BE2C (cell line): ENCODE data around the gene LRRC2.
"Not testable (repeated sequence)": the region's sequence is repeated elsewhere in the genome, so short reads cannot be mapped to it uniquely, and the experiment has no call there.

Source experiments
- DNase-seq: peaks from one replicate; pipeline ENCODE4 v3.0.0-alpha.2; 2020
- H3K27me3 ChIP-seq: fragments of 250-450 bp; sonication (Bioruptor Pico); 2 replicates; pipeline ENCODE4 v1.5.1; 2020; ENCODE audit warnings: mild to moderate bottlenecking
- H3K36me3 ChIP-seq: fragments of 250-450 bp; sonication (Bioruptor Pico); 2 replicates; pipeline ENCODE4 v1.5.1; 2020; ENCODE audit warnings: mild to moderate bottlenecking
- H3K4me1 ChIP-seq: fragments of 250-450 bp; sonication (Bioruptor Pico); 2 replicates; pipeline ENCODE4 v1.5.1; 2020
- H3K4me3 ChIP-seq: 2 replicates; pipeline ENCODE4 v1.5.1; 2011; ENCODE audit warnings: low read depth, low read length
- H3K9me3 ChIP-seq: fragments of 250-450 bp; sonication (Bioruptor Pico); 2 replicates; pipeline ENCODE4 v1.5.1; 2020
- TF ChIP-seq, protein P1 (sequence below): IDR thresholded peaks from 2 replicates; pipeline ENCODE4 v1.5.1; 2012; ENCODE audit warnings: mild to moderate bottlenecking, low read depth, low read length

LRRC2 gene

DNA sequence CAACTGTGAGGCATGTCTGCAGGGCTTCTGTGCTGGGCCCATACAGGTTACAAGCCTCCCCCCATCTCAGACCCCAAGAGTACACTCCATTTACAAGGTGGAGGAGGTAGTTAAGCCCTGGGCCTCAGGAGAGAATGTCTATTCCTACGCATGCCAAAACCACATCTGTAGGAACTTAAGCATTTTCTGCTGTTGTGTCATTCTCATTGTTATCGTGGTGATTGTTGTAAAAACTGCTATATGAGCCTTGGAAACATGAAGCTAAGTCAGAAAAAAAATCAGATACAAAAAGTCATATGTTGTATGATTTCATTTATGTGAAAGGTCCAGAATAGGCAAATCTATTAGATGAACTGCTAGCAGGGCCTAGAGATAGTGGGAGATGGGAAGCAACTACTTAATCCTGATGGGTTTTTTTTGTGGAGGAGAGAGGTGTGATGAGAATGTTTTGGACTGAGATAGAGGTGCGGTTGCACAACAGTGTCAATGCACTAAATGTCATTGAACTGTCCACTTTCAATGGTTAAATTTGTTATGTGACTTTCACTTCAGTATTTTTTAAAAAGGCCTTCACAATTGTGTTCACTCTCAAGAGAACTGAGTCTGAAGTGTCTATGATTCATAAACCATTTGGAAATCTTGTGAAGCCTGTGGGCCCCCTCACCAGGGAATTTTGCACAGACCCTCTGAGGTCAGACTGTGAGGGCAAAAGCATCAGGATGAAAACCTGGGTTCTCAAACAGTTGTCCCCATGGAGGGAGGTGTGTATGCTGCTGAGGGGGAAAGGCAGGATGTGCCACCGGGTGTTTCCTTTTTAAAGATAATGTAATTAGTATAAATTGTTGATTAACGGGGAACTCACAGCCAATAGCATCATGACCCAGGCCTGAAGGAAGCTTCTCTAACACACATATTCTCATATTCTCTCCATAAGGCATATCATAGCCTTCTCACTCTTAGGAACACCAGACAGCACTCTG is 65.2 kb downstream of the LRRC2 start:
- no peaks in the 10 kb centered on the region for H3K9me3 ChIP-seq
- no peak overlapping the region for H3K4me3 ChIP-seq
- H3K4me1 ChIP-seq = no peaks in the 10 kb centered on the region
- no peaks in the 10 kb centered on the region for H3K27me3 ChIP-seq
- no peaks in the 10 kb centered on the region for H3K36me3 ChIP-seq
- DNase-seq = no peak
- TF ChIP-seq, protein P1, sequence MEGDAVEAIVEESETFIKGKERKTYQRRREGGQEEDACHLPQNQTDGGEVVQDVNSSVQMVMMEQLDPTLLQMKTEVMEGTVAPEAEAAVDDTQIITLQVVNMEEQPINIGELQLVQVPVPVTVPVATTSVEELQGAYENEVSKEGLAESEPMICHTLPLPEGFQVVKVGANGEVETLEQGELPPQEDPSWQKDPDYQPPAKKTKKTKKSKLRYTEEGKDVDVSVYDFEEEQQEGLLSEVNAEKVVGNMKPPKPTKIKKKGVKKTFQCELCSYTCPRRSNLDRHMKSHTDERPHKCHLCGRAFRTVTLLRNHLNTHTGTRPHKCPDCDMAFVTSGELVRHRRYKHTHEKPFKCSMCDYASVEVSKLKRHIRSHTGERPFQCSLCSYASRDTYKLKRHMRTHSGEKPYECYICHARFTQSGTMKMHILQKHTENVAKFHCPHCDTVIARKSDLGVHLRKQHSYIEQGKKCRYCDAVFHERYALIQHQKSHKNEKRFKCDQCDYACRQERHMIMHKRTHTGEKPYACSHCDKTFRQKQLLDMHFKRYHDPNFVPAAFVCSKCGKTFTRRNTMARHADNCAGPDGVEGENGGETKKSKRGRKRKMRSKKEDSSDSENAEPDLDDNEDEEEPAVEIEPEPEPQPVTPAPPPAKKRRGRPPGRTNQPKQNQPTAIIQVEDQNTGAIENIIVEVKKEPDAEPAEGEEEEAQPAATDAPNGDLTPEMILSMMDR = no peak

DNA sequence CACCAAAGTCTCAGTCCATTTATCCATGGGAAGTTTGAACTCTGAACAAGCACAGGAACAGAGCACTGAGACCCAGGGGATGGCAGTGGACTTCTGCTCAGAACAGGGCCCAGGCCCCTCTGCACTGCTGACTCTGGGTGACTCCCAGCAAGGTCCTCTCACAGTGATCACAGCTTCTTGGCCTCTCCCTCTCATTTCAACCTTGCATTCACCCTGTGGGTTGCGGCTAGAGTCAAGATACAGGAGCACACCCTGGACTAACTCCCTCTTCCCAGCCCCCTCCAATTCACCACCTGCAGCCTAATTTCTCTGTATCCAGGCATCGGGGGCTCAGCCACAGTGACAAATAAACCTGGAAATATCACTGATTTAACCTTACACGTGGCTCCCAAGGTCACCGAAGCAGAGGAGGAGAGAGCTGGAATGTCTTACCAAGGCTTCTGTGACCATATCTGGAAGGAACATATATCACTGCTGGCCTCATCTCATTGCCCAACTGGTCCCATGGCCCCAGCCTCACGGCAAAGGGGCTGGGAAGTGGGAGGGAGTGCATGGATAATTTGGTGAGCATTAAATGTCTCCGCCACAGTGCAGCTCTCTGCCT is 67.1 kb downstream of the LRRC2 start:
- no peak for DNase-seq
- H3K4me3 ChIP-seq = no peak overlapping the region
- H3K9me3 ChIP-seq = no peaks in the 10 kb centered on the region
- H3K27me3 ChIP-seq = no peaks in the 10 kb centered on the region
- TF ChIP-seq, protein P1 = no peak
- no peaks in the 10 kb centered on the region for H3K36me3 ChIP-seq
- H3K4me1 ChIP-seq = no peaks in the 10 kb centered on the region

DNA sequence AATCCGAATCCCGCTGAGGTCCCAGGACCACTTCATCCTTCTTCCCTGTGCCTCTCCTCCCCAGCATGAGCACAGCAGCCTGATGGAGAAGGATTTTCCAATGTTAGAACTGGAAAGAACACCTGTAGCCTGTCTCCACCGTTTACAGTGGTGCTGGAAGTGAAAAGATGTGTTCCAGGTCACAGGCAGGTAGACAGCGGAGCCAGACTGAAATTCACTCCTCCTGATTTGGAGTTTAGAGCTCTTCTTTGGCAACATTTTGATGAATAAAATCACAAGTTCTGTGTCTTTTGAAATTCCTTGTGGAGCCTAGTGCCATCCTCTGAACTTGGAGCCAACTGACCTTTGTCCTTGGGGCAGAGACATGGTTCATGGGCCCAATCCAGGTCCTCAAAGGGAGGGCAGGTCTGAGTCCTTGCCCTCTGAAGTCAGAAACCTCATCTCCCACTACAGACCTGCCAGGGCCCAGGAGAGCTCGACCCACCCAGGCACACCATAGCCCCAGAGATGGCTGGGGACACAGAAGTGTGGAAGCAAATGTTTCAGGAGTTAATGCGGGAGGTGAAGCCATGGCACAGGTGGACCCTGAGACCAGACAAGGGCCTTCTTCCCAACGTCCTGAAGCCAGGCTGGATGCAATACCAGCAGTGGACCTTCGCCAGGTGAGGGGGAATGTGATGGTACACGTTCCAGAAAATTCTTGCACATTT is 68.4 kb downstream of the LRRC2 start, which contains the start of gene RTP3:
Gene RTP3, plus strand, starts transcription at position 421 of the 710 bp plus-strand sequence. Its CDS starts 87 bp downstream, at position 508.
- Histone ChIP-seq H3K9me3 (no peaks in the 10 kb centered on the region), H3K4me1 (no peaks in the 10 kb centered on the region), H3K4me3 (no peak within 1 kb of the TSS), H3K27me3 (no peaks in the 10 kb centered on the region), H3K36me3 (no peaks in the 10 kb centered on the region)
- TF ChIP-seq, protein P1 = no peak
- DNase-seq = no peak

DNA sequence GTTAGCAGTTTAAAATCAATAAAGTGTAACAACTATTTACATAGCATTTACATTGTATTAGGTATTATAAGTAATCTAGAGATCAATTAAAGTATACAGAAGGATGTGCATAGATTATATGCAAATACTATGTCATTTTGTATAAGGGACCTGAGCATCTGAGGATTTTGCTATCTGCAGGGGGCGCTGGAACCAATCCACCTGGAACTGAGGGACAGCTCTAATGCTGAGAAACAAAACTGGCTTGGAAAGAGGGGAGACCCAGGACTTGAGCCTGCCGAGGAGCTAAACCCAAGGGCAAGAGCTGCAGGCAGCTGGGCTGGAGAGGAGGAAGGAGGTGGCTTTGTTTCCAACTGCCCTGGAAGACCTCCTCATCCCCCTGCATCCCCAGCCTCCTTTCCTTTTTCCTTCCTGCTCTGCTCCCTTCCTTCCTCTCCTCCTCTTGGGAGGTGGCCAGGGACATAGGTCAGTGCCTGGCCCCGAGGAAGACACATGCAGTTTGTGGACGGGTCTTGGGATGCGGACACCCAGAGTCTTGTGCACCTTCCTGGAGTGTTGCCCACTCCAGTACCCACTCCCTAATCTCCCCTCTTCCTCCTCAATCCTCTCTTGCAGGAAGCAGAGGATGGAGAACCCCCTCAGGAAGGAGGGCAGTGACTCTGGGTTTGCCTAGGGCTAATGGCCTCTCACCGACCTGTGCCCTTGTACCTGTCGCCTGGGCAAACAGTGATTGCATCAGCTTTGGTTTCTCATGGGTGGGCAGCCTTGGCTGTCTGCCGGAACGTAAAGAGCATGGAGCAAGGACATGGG is 69.2 kb downstream of the LRRC2 start:
- DNase-seq = peak; percentile 13
- no peak overlapping the region for H3K4me3 ChIP-seq
- no peaks in the 10 kb centered on the region for H3K4me1 ChIP-seq
- TF ChIP-seq, protein P1 = peak; percentile 36
- H3K27me3 ChIP-seq = no peaks in the 10 kb centered on the region
- no peaks in the 10 kb centered on the region for H3K36me3 ChIP-seq
- H3K9me3 ChIP-seq = no peaks in the 10 kb centered on the region

DNA sequence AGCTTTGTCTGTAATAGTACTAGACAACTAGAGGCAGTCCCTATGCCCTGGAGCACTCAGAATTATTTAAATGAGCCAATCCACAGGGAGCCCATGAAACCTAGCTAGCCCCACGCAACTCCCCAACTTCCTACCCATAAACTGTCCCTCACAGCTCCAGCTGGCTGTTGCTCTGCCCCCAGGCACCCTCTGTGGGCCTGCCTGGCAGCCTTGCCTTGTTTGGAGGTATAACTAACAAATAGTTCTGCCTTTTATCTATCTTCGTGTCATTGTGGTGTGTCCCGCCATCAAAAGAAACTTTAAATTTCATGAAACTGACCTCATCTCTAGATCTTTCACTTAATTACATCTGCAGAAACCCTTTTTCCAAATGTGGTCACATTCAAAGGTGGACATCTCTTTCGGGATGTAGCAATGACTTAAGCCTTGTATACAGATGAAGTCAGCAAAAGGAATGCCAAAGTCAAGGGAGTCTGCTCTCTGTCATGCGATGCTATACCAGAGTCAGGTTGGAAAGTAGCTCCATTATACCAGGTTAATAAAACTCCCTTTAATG is 70.1 kb downstream of the LRRC2 start:
- H3K36me3 ChIP-seq = no peaks in the 10 kb centered on the region
- no peaks in the 10 kb centered on the region for H3K9me3 ChIP-seq
- DNase-seq = no peak
- H3K4me3 ChIP-seq = no peak overlapping the region
- TF ChIP-seq, protein P1 = no peak
- no peaks in the 10 kb centered on the region for H3K4me1 ChIP-seq
- H3K27me3 ChIP-seq = no peaks in the 10 kb centered on the region

DNA sequence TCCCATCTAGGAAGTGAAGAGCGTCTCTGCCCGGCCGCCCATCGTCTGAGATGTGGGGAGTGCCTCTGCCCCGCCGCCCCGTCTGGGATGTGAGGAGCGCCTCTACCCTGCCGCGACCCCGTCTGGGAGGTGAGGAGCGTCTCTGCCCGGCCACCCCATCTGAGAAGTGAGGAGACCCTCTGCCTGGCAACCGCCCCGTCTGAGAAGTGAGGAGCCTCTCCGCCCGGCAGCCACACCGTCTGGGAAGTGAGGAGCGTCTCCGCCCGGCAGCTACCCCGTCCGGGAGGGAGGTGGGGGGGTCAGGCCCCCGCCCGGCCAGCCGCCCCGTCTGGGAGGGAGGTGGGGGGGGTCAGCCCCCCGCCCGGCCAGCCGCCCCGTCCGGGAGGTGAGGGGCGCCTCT is 71.6 kb downstream of the LRRC2 start:
- not testable (repeated sequence) for H3K36me3 ChIP-seq, DNase-seq, H3K4me3 ChIP-seq, H3K9me3 ChIP-seq, H3K4me1 ChIP-seq, H3K27me3 ChIP-seq
